Activated gamma-delta T cell treated with Interleukin-2 at 50 U/mL for 16 hours (primary cell): ENCODE measurements around the gene MAPK10.

ENCODE experiments used
- DNase-seq: peaks from one replicate; pipeline ENCODE4 v3.0.0-alpha.2; 2020

Gene MAPK10

DNA sequence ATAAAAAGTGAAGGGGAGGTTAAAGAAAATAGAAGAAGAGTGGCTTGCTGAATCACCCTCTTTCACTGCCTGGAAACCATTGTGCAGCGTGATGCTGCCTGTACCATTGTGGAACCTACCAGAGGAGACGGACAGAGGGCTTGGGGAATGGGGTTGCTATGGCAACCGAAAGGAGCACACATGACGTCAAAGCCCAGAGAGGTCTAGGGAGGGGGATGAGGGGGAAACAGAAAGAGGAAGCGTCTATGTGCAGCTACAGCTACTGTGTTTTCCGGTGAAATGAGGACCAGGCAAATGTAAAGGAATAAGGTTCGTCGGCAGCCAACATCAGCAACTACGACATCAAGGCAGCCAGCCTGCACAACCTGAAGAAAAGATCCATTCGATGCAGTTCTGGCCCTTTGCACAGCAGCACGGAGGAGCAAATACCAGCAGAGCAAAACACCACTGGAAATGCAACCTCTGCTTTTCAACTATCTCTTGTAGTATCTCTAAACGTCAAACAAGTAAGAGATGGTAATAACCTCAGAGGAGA is at the start of gene MAPK10:
TSS of gene MAPK10 (minus strand) at position 110 of the 535 bp plus-strand sequence.
- DNase-seq = peak; percentile 5

DNA sequence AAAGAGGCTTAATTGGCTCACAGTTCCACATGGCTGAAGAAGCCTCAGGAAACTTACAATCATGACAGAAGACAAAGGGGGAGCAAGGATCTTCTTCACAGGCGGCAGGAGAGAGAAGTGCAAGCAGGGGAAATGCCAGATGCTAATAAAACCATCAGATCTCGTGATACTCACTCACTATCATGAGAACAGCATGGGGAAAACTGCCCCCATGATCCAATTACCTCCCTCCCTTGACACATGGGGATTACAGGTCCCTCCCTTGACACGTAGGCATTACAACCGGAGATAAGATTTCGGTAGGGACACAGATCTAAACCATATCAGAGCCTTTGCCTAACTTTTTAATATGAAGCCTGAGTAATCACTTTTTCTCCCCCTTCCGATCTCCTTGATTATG is 43.7 kb upstream of the MAPK10 start:
- DNase-seq = no peak

DNA sequence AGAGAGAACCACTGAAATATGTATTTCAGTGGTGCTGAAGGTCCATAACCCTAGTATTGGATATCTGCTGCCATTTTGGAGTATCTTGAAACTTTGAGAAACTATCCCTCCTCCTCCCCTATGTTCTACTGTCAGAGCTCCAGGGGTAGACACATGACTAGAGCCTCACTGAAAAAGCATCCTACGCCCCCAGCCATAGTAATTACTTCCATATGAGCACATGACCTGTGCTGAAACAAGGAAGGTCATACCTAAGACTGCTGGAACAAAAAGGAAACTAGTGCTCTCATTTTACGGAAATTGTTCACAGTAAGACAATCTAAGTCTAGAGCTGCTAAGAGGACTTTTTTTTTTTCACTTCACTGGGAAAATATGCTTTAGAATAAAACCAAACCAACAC is 42.0 kb upstream of the MAPK10 start:
- DNase-seq = no peak

DNA sequence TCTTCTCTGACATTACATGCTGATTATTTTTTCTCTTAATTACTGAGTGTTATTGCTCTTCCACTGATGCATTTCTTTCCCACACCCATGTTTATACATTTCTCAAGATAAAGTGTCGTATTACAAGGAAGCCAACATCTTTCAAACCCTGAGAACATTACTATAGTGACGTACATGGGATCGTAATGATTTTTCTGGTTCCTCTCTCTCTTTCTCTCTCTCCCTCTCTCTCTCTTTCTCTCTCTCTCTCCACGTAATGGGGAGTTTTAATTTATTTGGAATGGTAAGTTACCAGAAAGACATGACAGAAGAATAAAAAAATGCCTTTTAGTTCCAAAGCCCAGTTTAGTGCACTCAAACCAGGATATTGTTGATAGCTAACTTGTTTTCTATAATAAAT is 40.4 kb upstream of the MAPK10 start:
- no peak for DNase-seq

DNA sequence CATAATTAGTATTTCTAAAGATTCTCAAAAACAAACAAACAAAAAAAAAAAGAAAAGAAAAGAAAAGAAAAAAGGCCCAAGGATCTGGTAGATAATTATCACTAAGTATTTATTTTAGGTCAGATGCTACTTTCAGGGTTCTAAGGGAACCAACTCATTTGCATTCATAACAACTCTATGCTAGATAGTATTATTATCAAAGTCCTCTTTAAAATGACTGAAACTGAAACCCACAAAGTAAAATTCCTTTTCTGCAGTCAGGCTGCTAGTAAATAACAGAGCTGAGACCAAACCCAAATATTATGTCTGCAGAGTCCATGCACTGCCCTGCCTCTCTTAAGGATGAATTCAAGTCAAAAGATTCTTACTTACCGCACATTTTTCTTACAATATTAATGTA is 38.3 kb upstream of the MAPK10 start:
- DNase-seq = no peak

DNA sequence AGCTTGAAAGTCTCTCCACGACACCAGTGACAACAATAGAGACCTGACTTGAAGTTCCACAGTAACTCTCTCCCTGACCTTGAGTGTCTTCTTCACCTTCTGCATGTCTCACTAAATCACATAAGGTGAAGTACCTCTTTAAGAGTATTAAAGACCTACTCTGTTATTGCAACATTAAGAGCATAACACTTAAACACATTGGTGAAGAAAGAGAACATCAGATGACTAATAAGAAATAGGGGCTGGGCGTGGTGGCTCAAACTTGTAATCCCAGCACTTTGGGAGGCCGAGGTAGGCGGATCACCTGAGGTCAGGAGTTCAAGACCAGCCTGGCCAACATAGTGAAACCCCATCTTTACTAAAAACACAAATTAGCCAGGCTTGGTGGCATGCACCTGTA is 33.9 kb upstream of the MAPK10 start:
- DNase-seq = no peak

DNA sequence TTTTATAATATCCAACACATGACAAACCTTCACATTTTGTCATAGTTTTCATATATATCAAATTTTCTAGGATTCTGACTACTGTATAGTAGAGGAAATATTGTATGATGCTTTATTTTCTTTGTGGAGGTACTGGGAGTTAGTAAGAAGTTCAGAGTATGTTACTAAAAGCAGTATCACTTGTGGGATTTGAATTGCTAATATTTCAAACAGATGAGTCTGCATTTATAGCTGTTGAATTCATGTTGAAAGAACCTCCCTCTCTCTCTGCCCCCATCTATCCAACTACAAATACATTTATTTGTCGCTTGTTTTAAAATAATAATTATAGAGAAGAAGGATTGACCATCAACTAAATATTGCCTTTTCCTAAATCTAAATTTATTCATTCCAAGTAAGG is 29.8 kb upstream of the MAPK10 start:
- no peak for DNase-seq

DNA sequence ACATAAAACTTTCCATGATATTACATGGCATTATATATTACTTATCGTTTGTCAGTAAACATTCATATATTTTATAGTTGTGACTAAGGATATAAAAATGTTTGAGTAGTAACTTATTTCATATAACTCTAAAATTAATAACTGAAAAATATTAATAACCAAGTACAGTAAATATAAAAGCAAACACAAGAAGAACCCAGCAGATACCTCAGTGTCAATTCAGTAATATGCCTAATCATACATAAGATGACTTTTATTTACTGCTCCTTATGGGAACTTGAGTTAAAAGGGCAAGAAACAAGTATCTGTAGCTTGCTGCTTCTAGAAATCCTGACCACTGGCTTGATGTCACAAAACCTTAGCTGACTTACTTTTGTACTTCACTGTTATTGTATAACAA is 28.4 kb upstream of the MAPK10 start:
- no peak for DNase-seq

DNA sequence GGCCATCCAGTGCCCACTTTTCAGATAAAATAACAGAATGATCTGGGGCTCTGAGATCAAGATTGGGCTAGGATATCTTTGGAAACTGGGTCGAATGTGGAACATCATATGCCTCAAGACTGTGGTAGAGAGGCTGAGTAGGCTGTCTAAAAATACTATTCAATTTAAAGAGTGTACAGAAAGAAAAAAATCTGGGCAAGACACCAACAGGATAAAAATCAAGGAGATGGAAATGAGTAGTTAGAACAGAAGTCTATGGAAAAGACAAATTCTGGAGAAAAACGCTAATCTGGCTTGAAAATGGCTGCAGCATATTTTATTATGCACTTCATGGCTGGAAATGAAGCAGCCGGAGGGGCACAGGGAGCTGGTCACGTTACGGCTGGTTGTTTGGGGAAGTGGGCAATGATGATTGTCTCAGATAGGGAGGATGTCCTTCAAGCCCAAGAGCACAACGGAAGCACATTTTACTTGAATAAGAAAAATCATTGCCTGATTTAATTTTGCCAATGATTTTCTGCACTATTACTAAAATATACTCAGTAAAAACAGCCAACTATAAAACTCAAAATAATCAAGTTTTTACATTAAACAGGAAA is 27.1 kb upstream of the MAPK10 start:
- DNase-seq = no peak

DNA sequence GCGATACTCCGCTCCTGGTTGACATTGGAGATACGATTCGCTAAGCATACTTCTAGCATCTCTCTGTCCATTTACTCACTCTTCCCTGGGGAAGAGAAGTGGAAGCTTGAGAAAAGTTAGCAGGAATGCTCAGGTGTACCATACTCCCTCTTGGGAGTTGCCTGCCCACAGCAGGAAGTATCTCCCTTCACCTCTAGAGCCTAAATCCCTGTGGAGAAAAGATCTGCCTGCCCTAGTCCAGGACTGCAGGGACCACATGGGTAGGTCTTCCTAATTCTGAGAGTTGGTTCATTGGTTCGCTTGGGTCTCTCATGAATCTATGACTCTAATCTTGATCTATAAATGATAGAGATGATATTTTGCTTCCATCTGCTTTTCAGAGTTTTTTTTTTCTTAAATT is 26.3 kb upstream of the MAPK10 start:
- DNase-seq = no peak

DNA sequence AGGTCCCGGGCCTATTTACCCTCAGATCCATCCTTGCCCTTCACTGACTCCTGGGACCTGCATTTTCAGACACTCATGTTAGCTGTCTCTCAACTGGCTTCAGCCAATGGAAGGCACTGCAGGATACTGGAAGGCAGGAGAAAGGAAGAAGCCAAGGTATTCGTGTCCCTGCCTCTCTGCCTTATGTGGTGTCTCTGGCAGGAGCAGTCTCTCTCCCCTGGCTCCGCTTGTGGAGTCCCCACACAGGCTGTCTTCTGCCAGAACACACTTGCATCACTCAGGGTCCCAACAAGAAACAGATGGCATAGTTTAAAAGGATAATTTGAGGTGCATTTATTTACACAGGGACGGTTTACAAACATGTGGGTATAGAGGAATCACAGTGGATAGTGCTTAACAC is 21.6 kb upstream of the MAPK10 start:
- no peak for DNase-seq

DNA sequence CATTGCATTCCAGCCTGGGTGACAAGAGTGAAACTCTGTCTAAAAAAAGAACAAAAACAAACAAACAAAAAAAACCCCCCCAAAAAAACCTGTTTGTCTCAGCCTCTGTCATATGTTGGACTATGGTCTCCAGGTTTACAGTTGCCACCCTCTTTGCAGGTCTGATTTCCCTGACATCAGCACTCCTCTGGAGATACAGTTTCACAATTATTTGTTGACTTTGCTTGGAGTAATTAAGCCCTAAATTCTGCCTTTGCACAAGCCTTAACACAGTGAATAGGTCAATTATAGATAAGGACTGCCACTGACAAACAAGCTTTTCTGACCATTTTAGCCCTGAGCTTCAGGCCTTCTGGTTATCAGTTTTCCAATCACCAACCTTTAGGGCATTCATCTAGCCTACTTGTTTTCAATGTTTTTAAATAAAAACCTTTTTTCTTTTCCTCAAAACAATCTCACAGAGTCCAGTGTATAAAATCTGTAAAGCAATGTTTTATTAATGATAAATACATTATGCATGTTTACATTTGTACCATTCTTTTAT is 20.4 kb upstream of the MAPK10 start:
- no peak for DNase-seq

DNA sequence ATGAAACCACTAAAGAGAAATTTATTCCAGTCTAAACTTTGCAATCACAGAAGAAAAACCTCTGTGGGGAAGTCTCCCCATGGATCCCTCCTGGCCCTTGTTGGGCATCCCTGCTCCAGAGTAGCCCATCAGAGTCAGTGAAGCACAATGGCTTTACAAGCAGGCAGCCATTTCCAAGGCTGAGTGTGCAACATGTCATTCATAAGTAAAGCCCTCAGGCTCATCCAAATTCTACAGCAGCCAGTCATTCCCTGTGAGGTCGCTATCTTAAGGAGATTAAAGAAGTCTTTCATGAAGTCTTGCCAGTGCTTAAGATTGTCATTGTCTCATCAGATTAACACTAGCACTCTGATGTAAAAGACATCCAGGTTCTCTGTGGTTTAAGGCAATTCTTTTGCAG is 17.0 kb upstream of the MAPK10 start:
- no peak for DNase-seq

DNA sequence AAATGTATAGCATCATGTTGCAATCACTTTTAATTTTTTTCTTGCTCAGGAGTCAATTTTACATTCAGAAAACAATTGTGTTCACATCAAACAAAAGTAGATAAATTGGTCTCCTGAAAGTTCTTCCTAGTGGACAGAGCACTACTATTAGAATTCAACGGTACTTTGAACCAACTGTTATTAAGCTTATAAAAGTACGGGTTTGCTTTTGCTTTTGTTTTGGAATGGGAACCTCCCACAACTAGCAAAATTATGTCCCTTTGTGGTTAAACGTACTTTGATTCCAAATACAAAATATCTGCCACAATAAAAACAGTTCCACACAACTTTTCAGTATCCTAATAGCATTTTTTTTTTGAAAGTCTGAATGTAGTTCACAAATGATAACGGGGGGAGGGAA is 8.6 kb upstream of the MAPK10 start:
- DNase-seq = no peak

DNA sequence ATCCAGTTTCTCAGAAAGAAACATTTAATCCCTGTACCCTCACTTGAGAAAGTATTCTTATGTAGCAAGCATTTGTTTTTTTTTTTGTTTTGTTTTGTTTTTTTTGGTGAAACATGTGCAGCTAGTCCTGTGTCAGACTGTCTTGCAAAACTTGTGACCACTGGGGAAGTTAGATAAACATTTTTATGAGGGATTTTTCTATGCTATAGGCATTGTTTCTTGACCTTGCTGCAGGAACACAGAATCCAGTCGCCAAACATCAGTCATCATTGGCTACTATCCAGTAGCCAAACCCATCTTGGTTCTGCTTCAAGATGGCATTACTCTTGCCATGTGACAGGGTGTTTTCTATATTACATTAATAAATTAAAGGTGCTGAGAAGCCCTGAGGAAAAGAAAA is 7.7 kb upstream of the MAPK10 start:
- no peak for DNase-seq

DNA sequence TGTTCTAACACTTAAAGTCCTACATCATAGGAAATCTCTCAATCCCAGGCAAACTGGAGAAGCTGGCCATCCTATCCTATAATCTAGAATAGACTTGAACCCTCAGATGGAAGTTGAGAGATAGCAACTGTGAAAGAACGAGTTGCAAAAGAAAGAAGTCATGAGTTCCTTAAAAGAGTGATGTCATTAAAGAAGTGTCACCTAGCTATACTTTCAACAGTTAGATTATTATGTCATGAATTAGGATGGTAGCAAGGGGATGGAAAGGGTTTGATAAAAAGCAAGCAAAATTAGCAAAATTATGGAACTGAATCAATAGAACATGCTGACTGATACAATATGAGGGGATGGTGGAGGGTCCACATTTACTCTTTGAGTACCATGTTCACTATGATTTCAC is 7.1 kb upstream of the MAPK10 start:
- DNase-seq = no peak

DNA sequence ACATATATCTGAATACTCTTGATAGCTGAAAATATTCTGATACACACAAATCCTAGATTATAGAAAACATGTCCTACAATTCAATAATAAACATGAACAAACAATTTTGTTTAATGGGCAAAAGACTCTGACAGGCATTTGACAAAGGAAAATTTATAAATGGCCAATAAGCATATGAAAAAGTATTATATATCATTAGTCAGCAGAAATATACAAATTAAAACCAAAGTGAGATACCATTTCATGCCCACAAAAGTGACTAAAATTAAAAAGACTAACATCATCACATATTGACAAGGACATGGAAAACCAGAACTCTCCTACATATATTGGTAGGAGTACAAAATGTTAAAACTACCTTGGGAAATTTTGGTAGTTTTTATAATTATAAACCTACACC is 2.7 kb upstream of the MAPK10 start:
- no peak for DNase-seq

DNA sequence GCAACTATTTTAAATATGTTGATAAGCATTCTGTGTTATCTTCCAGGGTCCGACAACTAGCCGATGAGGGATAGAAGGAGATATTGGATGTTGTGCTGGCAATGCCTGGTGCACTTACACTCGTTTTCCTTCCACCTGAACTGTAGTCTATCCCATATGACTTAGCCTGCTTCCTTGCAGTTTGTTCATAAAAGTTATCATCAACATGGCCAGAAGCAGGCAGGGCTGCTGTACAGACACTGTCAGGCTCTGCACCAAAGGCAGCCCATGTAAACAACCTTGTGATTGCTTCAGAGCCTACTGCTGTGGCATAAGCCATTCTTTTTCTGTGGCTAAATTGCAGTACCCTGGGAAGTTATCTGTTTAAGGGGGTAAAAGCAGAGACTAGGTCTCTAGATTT is 1.6 kb downstream of the MAPK10 start:
- no peak for DNase-seq

DNA sequence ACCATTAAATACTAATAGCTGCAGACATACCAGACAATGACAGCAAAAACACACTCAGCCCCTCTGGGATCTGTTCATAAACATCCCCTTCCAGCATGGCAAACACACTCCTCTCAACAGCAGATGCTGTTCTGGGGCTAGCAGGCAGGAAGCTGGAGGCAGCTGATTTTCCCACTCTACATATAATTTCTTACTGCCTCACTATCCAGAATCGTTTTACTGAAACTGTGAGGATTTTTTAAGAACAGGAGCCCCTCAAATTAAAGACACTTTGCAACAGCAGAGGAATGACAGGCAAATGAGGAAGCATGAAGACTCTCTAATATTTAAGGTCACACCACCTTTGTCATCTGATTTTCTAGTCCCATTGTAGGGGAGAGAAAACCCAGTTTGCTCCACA is 2.2 kb downstream of the MAPK10 start:
- DNase-seq = no peak

DNA sequence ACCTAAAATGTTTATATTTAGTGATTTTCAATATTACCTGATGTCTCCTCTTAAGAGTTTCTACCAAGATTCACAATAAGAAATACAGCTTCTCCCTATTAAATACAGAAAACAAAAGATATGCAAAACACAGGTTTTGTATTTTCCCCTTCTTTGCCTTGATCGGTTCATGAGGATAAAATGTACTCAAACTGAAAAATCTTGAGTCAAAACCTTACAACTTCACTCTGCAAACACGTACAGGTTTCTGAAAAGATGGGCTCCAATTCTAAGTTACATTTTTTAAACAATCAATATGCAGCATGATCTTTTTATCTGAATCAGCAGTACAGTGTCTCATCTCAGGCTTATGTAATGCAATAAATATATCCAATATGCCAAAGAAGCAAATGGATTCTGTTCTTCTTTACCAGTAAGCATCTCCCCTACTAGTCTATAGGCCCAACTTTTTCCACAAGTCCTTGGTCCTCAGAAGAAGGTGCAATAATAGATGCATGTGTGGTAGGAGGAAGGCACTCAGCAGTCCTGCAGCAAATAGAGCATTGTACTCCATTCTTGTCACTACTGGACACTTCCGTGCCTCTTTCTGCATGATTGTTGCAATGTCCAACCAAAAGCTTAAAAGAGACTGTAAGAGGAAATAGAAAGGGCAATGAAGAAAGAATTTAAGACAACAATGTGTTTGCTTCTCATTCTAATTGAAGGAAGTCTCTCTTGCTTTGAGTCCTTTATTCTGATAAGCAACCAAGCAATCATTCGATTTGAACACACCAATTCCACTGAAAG is 3.2 kb downstream of the MAPK10 start:
- DNase-seq = no peak

DNA sequence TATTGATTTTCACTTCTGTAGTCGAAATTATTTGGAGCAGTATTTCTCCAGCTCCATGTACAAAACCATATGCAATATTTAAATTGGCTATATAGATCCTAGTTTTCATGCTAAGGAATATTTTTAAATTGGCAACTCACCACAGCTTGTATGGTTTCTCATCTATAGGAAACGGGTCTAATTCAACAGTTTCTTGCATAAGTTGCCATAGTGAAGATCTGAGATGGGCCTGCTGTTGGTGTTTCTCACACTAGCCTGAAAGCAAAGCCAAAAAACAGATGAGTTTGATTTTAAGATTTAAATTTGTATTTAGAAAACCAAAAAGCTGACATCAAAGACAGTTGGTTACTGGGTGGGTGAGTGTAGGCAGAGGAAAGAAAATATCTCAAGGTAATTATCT is 5.5 kb downstream of the MAPK10 start:
- no peak for DNase-seq

DNA sequence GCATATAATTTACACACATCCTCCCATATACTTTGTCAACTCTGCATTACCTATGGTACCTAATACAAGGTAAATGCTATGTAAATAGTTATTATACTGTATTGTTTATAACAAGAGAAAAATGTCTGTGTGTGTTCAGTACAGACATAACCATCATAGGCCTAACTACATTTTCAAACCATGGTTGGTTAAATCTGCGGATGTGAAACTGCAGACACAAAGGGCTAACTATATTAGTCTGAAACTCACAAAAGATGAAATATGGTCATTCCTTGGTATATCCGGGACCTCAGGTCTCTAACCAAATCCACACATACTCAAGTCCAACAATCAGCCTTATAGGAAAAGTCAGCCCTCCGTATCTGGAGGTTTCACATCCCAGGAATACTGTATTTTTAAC is 13.5 kb downstream of the MAPK10 start:
- DNase-seq = no peak

DNA sequence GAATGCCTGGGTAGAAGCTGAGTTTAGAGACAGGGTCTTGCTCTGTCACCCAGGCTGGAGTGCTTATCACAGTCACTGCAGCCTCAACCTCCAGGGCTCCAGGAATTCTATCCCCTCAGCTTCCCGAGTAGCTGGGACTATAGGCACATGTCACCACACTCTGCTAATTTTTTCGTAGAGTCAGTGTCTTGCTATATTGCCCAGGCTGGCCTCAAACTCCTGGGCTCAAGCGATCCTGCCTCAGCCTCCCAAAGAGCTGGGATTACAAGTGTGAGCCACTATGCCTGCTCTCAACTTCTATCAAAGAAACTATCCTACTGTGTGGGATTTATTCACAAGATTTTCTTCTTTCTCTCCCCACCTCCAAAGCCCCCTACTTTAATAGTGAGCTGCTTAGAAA is 15.7 kb downstream of the MAPK10 start:
- DNase-seq = no peak

DNA sequence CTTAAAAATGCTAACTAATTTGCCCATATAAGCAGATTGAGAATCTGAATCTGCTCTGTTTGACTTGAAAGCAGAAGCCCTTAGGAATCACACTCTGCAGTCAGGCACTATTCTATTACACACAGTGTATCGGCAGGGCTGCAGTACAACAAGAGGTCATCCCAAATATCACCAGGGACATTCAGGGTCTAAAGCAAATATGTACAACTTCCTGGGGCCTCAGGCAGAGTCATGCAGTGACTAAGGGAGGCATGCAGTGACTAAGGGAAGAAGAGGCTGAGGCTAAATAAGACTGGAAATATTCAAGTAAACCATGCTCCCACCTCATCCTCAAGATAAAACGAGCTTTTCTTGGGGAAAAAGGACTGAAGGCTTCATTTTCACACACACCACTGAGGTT is 20.9 kb downstream of the MAPK10 start:
- no peak for DNase-seq

DNA sequence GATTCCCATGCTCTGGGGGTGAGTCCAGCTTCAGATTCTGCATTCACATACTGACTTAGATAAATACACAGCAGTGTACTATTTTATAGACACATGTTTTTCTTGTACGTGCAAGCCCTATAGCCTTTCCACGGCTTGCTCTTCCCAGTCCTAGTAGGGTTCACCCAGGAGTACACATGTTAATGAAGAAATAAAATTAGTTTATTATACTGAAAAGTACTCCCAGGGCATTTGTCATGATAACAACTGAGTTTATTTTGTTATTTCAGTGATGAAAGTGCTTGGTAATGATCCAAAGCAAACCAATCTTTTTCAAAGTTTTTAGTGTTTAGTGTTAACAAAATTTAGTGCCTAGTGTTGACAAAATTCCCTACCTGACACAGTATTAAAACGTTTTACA is 21.3 kb downstream of the MAPK10 start:
- no peak for DNase-seq
